ENCODE data around the gene FTCD. TPM values are rescaled to one million over a fixed set of nuclear protein-coding genes. Genes with fewer than 3 reads are reported as not detected.
"Not testable (repeated sequence)": the region's sequence is repeated elsewhere in the genome, so short reads cannot be mapped to it uniquely, and the experiment has no call there.

Gene FTCD
- total and polyA plus RNA-seq, 12 donors = 0.20 to 16.8 (median 1.9) TPM; not detected in 2

GRCh38 chr21:46141767-46142581 is 13.4 kb downstream of the FTCD start:
- intact Hi-C loops (cut with DNase I) = loop anchor here (10.0 kb wide), 2 partner anchors 83 to 113 kb away; partner anchors contain the start of gene LSS (in 1 of the 2)
- Histone ChIP-seq H3K9me3 (replicated peaks in 1 of 3) (no peaks in the 10 kb centered on the region), H3K4me3 (no peak overlapping the region), H3K27me3 (no peaks in the 10 kb centered on the region), H3K4me1 (replicated peaks in 1 of 2) (peaks cover 0 to 4% of the 10 kb centered on the region in 2 donors), H3K36me3 (replicated peaks in 1 of 2) (no peaks in the 10 kb centered on the region), H3K27ac (no peak overlapping the region)
- TF ChIP-seq CTCF (IDR thresholded peaks at IDR 0.05) (no peak), POLR2A (IDR thresholded peaks at IDR 0.05) (no peak)
- no peak for DNase-seq
- 89 to 95% (median 94%) methylated on average over 37 to 45 of the region's 45 CpGs for WGBS, 4 donors

GRCh38 chr21:46140352-46141003 is 14.9 kb downstream of the FTCD start:
- not testable (repeated sequence) for H3K4me1 ChIP-seq (replicated peaks in 1 of 2); H3K27me3 ChIP-seq; H3K9me3 ChIP-seq (replicated peaks in 1 of 3); H3K4me3 ChIP-seq; DNase-seq; H3K27ac ChIP-seq; H3K36me3 ChIP-seq (replicated peaks in 1 of 2)
- intact Hi-C loops (cut with DNase I) = loop anchor here (10.0 kb wide), 2 partner anchors 84 to 114 kb away; partner anchors contain the start of gene LSS (in 1 of the 2)
- 64 to 72% (median 66%) methylated on average over 29 of the region's 29 CpGs for WGBS, 4 donors

GRCh38 chr21:46139686-46140085 is 15.7 kb downstream of the FTCD start:
- Histone ChIP-seq H3K4me3 (no peak overlapping the region), H3K4me1 (replicated peaks in 1 of 2) (peaks cover 4% of the 10 kb centered on the region in 2 donors), H3K36me3 (replicated peaks in 1 of 2) (no peaks in the 10 kb centered on the region), H3K9me3 (replicated peaks in 1 of 3) (no peaks in the 10 kb centered on the region), H3K27ac (no peak overlapping the region), H3K27me3 (no peaks in the 10 kb centered on the region)
- WGBS, 4 donors = 90 to 96% (median 94%) methylated on average over 13 to 15 of the region's 15 CpGs
- intact Hi-C loops (cut with DNase I) = loop anchor here (10.0 kb wide), 2 partner anchors 85 to 115 kb away; partner anchors contain the start of gene LSS (in 1 of the 2)
- TF ChIP-seq CTCF (IDR thresholded peaks at IDR 0.05) (no peak), POLR2A (IDR thresholded peaks at IDR 0.05) (no peak)
- no peak for DNase-seq

- Histone ChIP-seq H3K36me3 (replicated peaks in 1 of 2) (no peaks in the 10 kb centered on the region), H3K27ac (no peak overlapping the region), H3K27me3 (no peaks in the 10 kb centered on the region), H3K4me1 (replicated peaks in 1 of 2) (peaks cover 0 to 4% of the 10 kb centered on the region in 2 donors), H3K4me3 (no peak overlapping the region), H3K9me3 (replicated peaks in 1 of 3) (no peaks in the 10 kb centered on the region)
- WGBS, 4 donors = 89 to 92% (median 91%) methylated on average over 2 to 28 of the region's 28 CpGs
- DNase-seq = no peak
- TF ChIP-seq CTCF (IDR thresholded peaks at IDR 0.05) (no peak), POLR2A (IDR thresholded peaks at IDR 0.05) (no peak)
- intact Hi-C loops (cut with DNase I) = no loop called here
Observed at GRCh38 chr21:46138383-46138970, 16.9 kb downstream of the FTCD start.

All from adrenal gland (tissue), 12 donors.